HEK293 (cell line): ENCODE results near the gene TMEM151B.

Source experiments
- CTCF ChIA-PET: fragments of 350-600 bp; formaldehyde crosslinking; extraction: SDS; loops from one replicate; lab custom pipeline; 2021; ENCODE audit warnings: antibody characterized with exemption; lab: Yijun Ruan, JAX
- POLR2A ChIA-PET: fragments of 300-600 bp; formaldehyde crosslinking; extraction: SDS; loops from one replicate; lab custom pipeline; 2020; ENCODE audit warnings: antibody characterized with exemption, inconsistent platforms; lab: Yijun Ruan, JAX
- H3K27ac ChIP-seq: fragments of 200-500 bp; sonication (Bioruptor generic); 2 replicates; pipeline ENCODE4 v1.5.1; 2014; ENCODE audit warnings: low read depth, low read length, control low read depth, inconsistent platforms; ENCODE audit errors: extremely low read depth
- H3K36me3 ChIP-seq, 2 experiments: fragments of 200-500 bp in 1 of 2; sonication (Bioruptor generic) in 1 of 2; 1 replicate in 1 of 2; 2 replicates in 1 of 2; pipeline ENCODE4 v1.5.1; 2014 to 2017; ENCODE audit warnings: inconsistent platforms in 2 of 2, low read length in 2 of 2; ENCODE audit not compliant: control insufficient read depth in 2 of 2, insufficient read depth in 1 of 2
- H3K4me1 ChIP-seq: fragments of 200-500 bp; sonication (Bioruptor generic); 2 replicates; pipeline ENCODE4 v1.5.1; 2014; ENCODE audit warnings: mild to moderate bottlenecking, low read length, inconsistent platforms; ENCODE audit not compliant: control insufficient read depth, insufficient read depth
- H3K4me3 ChIP-seq: 2 replicates; pipeline ENCODE4 v1.5.1; 2011; ENCODE audit warnings: low read depth, mild to moderate bottlenecking, control low read depth, low read length, moderate library complexity
- H3K9me3 ChIP-seq: fragments of 200-500 bp; sonication (Bioruptor generic); 2 replicates; pipeline ENCODE4 v1.5.1; 2014; ENCODE audit warnings: low read depth, low read length, inconsistent platforms; ENCODE audit not compliant: control insufficient read depth, insufficient read depth
- AEBP2 ChIP-seq: fragments of 450-650 bp; formaldehyde crosslinking; IDR thresholded peaks from 2 replicates; pipeline ENCODE4 v1.5.1; 2016; ENCODE audit warnings: missing biosample characterization, missing genetic modification characterization, borderline replicate concordance
- ELK4 ChIP-seq: IDR thresholded peaks from 2 replicates; pipeline ENCODE4 v1.6.1; 2011; ENCODE audit warnings: mild to moderate bottlenecking, low read depth, low read length, borderline replicate concordance
- KLF16 ChIP-seq: fragments of 450-650 bp; formaldehyde crosslinking; IDR thresholded peaks from 2 replicates; pipeline ENCODE4 v1.5.1; 2017; ENCODE audit warnings: missing biosample characterization, missing genetic modification characterization
- PRDM10 ChIP-seq: fragments of 450-650 bp; formaldehyde crosslinking; IDR thresholded peaks from 2 replicates; pipeline ENCODE4 v1.5.1; 2016; ENCODE audit warnings: missing biosample characterization, missing genetic modification characterization
- ZBTB20 ChIP-seq: fragments of 450-650 bp; formaldehyde crosslinking; IDR thresholded peaks from 2 replicates; pipeline ENCODE4 v1.5.1; 2016; ENCODE audit warnings: missing biosample characterization, missing genetic modification characterization
- ZBTB26 ChIP-seq: fragments of 450-650 bp; formaldehyde crosslinking; optimal IDR thresholded peaks from 2 replicates; pipeline ENCODE3; 2016; ENCODE audit warnings: missing biosample characterization, mild to moderate bottlenecking, missing genetic modification characterization
- ZFP37 ChIP-seq: fragments of 450-650 bp; formaldehyde crosslinking; IDR thresholded peaks from 2 replicates; pipeline ENCODE4 v1.5.1; 2016; ENCODE audit warnings: missing biosample characterization, missing genetic modification characterization
- ZNF146 ChIP-seq: fragments of 450-650 bp; formaldehyde crosslinking; IDR thresholded peaks from 2 replicates; pipeline ENCODE4 v1.5.1; 2016; ENCODE audit warnings: missing biosample characterization, missing genetic modification characterization
- ZNF174 ChIP-seq: fragments of 450-650 bp; formaldehyde crosslinking; IDR thresholded peaks from 2 replicates; pipeline ENCODE4 v1.5.0; 2017; ENCODE audit warnings: missing biosample characterization, mild to moderate bottlenecking, missing genetic modification characterization
- ZNF184 ChIP-seq: fragments of 450-650 bp; IDR thresholded peaks from 2 replicates; pipeline ENCODE4 v1.5.1; 2018; ENCODE audit warnings: missing biosample characterization, mild to moderate bottlenecking, missing genetic modification characterization
- ZNF292 ChIP-seq: fragments of 450-650 bp; formaldehyde crosslinking; IDR thresholded peaks from 2 replicates; pipeline ENCODE4 v1.5.1; 2016; ENCODE audit warnings: low read depth, missing biosample characterization, missing genetic modification characterization, borderline replicate concordance
- ZNF350 ChIP-seq: fragments of 450-650 bp; formaldehyde crosslinking; IDR thresholded peaks from 2 replicates; pipeline ENCODE4 v1.5.0; 2017; ENCODE audit warnings: missing biosample characterization, mild to moderate bottlenecking, missing genetic modification characterization
- ZNF398 ChIP-seq: fragments of 450-650 bp; formaldehyde crosslinking; IDR thresholded peaks from 2 replicates; pipeline ENCODE4 v1.5.1; 2017; ENCODE audit warnings: missing biosample characterization, missing genetic modification characterization
- ZNF423 ChIP-seq: fragments of 450-650 bp; formaldehyde crosslinking; IDR thresholded peaks from 2 replicates; pipeline ENCODE4 v1.5.1; 2016; ENCODE audit warnings: missing biosample characterization, missing genetic modification characterization
- ZNF449 ChIP-seq: fragments of 450-650 bp; formaldehyde crosslinking; IDR thresholded peaks from 2 replicates; pipeline ENCODE4 v1.5.1; 2017; ENCODE audit warnings: missing biosample characterization, mild to moderate bottlenecking, missing genetic modification characterization, moderate library complexity
- ZNF600 ChIP-seq: fragments of 450-650 bp; formaldehyde crosslinking; IDR thresholded peaks from 2 replicates; pipeline ENCODE4 v1.5.1; 2016; ENCODE audit warnings: missing biosample characterization, missing genetic modification characterization
- ZNF621 ChIP-seq: fragments of 450-650 bp; formaldehyde crosslinking; IDR thresholded peaks from 2 replicates; pipeline ENCODE4 v1.5.1; 2017; ENCODE audit warnings: missing biosample characterization, missing genetic modification characterization
- ZNF623 ChIP-seq: fragments of 450-650 bp; formaldehyde crosslinking; IDR thresholded peaks from 2 replicates; pipeline ENCODE4 v1.5.1; 2016; ENCODE audit warnings: missing biosample characterization, missing genetic modification characterization
- ZNF629 ChIP-seq: fragments of 450-650 bp; formaldehyde crosslinking; IDR thresholded peaks from 2 replicates; pipeline ENCODE4 v1.5.1; 2017; ENCODE audit warnings: missing biosample characterization, missing genetic modification characterization
- ZNF747 ChIP-seq: fragments of 450-650 bp; formaldehyde crosslinking; IDR thresholded peaks from 2 replicates; pipeline ENCODE4 v1.5.1; 2016; ENCODE audit warnings: missing biosample characterization, missing genetic modification characterization
- ZSCAN16 ChIP-seq: fragments of 450-650 bp; formaldehyde crosslinking; IDR thresholded peaks from 2 replicates; pipeline ENCODE4 v1.5.1; 2016; ENCODE audit warnings: missing biosample characterization, missing genetic modification characterization

TMEM151B gene

GRCh38 chr6:44298055-44298803 lies 28.0 kb downstream of the TMEM151B start (continued):
- no peak for TF ChIP-seq ZBTB26 (tag by site-specific recombination)
- no peak for TF ChIP-seq KLF16 (tag by site-specific recombination)
- TF ChIP-seq ZNF623: no peak
- TF ChIP-seq ZNF747 (tag by site-specific recombination): no peak
- TF ChIP-seq ELK4: no peak
- peak; percentile 56; the same call in 1 of the 2 replicates for TF ChIP-seq ZNF449 (tag by site-specific recombination)
- no peak for TF ChIP-seq AEBP2 (tag by site-specific recombination)
- TF ChIP-seq ZNF350 (tag by site-specific recombination): no peak
- no peak for TF ChIP-seq ZNF423 (tag by site-specific recombination)
- no peak for TF ChIP-seq ZNF184
- peak; percentile 84 for TF ChIP-seq ZNF600 (tag by site-specific recombination)
- TF ChIP-seq ZBTB20 (tag by site-specific recombination): no peak

- CTCF ChIA-PET: interaction anchor here (0.7 to 5.5 kb wide), 7 partner anchors 11 to 61 kb away, joined by 3 to 60 read pairs (median 6); partner anchors contain the start of gene AARS2
These were observed 28.6 kb downstream of the TMEM151B start for GRCh38 chr6:44298864-44299263.

More at GRCh38 chr6:44298864-44299263, 28.6 kb downstream of the TMEM151B start:
- POLR2A ChIA-PET: interaction anchor here (0.6 to 2.6 kb wide), 5 partner anchors 9 to 89 kb away, joined by 3 to 13 read pairs (median 7); partner anchors contain the start of genes AARS2, CDC5L and HSP90AB1
- Histone ChIP-seq H3K4me3 (no peak overlapping the region), H3K36me3 (peaks cover 19 to 42% of the 10 kb centered on the region in 2 experiments), H3K9me3 (no peaks in the 10 kb centered on the region), H3K27ac (no peak overlapping the region), H3K4me1 (no peaks in the 10 kb centered on the region; the same call in 1 of the 2 replicates)
- TF ChIP-seq ZNF623: no peak
- TF ChIP-seq ZSCAN16 (tag by site-specific recombination): no peak
- TF ChIP-seq ZNF398: peak; percentile 48
- TF ChIP-seq PRDM10 (tag by site-specific recombination): no peak
- no peak for TF ChIP-seq ZNF621 (tag by site-specific recombination)
- TF ChIP-seq ZNF292 (tag by site-specific recombination): no peak
- TF ChIP-seq ZNF629 (tag by site-specific recombination): no peak
- no peak for TF ChIP-seq ZFP37
- TF ChIP-seq ZNF174 (tag by site-specific recombination): no peak
- TF ChIP-seq ZNF146 (tag by site-specific recombination): 0 out of 2 replicates have a peak, but pooled peaks have one; percentile 2
- TF ChIP-seq, all 188 proteins: peak for 2
